AG04449 (cell line): Measurements from ENCODE around the gene PSME4.
"Not testable (repeated sequence)": the region's sequence is repeated elsewhere in the genome, so short reads cannot be mapped to it uniquely, and the experiment has no call there.

Experiments
- CTCF ChIA-PET: fragments of 350-600 bp; formaldehyde crosslinking; extraction: SDS; loops from one replicate; lab custom pipeline; 2021; ENCODE audit warnings: antibody characterized with exemption; lab: Yijun Ruan, JAX
- POLR2A ChIA-PET: fragments of 400-600, 350-600 bp; formaldehyde crosslinking; extraction: SDS; loops from one replicate; lab custom pipeline; 2020; ENCODE audit warnings: antibody characterized with exemption, inconsistent platforms; lab: Yijun Ruan, JAX
- DNase-seq: peaks from one replicate; pipeline ENCODE4 v3.0.0-alpha.2; 2010; ENCODE audit warnings: low read depth, low spot score
- H3K4me3 ChIP-seq: 2 replicates; pipeline ENCODE4 v1.5.1; 2011; ENCODE audit warnings: low read depth, mild to moderate bottlenecking, control low read depth, low read length
- CTCF ChIP-seq: IDR thresholded peaks from one replicate; pipeline ENCODE4 v1.5.1; 2011; ENCODE audit warnings: mild to moderate bottlenecking, moderate library complexity, low read length, control low read depth, inconsistent platforms; ENCODE audit not compliant: insufficient read depth; ENCODE audit errors: missing control alignments

The PSME4 gene

DNA sequence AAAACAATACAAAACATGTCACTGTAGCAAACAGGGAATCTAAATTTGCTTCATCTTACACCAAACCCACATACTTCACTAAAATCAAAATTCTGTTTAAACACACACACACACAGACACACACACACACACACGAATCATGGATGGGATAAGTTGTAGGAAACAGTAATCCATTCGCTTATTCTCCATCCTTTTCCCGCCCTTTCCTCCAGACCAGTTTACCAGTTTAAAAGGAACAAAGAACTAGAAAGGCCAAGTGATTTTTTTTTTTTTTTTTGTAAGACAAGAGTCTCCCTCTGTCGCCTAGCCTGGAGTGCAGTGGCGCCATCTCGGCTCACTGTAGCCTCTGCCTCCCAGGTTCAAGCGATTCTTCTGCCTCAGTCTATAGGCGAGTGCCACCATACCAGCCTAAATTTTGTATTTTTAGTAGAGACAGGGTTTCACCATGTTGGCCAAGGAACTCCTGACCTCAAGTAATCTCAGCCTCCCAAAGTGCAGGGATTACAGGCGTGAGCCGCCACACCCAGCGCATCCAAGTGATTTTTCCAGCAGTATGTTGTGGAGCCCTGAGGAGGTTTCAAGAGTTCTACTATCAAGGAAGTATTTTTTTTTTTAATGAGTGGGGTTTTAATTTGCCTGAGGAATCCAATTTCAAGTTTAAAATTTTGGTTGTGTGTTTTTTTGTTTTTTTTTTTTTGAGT, 5.7 kb downstream of the PSME4 start:
- POLR2A ChIA-PET, result no interaction called here
- no peak overlapping the region for H3K4me3 ChIP-seq
- TF ChIP-seq CTCF, result no peak
- DNase-seq, result no peak
- CTCF ChIA-PET, result no interaction called here

- ChIA-PET POLR2A (no interaction called here), CTCF (interaction anchor here (2.0 kb wide), 1 partner anchor 12 kb away, joined by 8 read pairs; no protein-coding TSS in a partner anchor)
- no peak for DNase-seq
- no peak for TF ChIP-seq CTCF
- H3K4me3 ChIP-seq, result no peak overlapping the region
These were observed 6.4 kb downstream of the PSME4 start for GRCh38 chr2:53964257-53964952.

- POLR2A ChIA-PET, result not testable (repeated sequence)
These were observed 9.1 kb downstream of the PSME4 start for GRCh38 chr2:53961478-53962216.

DNA sequence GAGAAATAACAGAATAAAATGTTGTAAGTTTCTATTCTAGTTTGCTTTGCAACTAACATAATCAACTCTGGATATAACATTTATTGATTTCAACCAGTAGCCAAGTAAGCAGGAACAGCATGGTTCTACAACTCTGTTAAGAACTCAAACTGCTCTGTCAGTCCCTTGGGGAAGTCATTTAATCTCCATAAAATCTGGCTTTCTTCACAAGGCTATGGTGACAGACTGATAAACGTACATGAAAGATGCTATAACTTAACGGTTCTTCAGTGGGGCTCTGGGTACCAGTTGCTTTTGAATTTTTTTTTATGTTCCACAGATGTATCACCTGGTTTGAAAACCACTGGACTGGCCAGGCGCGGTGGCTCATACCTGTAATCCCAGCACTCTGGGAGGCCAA, 10.3 kb downstream of the PSME4 start:
- DNase-seq, result no peak
- ChIA-PET CTCF (interaction anchor here (1.5 kb wide), 1 partner anchor 9 kb away, joined by 4 read pairs; no protein-coding TSS in a partner anchor), POLR2A (no interaction called here)
- TF ChIP-seq CTCF, result no peak
- H3K4me3 ChIP-seq, result no peak overlapping the region

More at GRCh38 chr2:53961478-53962216, 9.1 kb downstream of the PSME4 start:
- DNase-seq, CTCF ChIA-PET, H3K4me3 ChIP-seq: not testable (repeated sequence)

DNA sequence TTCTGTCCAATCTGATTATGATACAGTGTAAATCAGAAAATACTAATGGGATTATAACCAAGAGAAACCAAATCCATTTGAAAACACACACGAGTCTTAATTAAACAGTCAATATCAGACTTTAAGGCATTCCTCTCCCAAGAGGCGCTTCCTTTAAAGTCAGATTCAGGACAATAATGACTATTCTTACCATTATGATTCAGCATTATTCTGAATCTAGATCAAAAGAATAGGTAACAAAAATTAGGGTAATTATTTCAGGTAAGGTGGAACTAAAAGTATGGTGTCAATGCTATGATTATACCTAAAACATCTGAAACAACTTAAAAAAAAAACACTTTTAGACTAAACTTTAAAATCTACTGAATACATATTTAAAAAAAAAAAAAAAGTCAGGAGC, 12.3 kb downstream of the PSME4 start:
- no peak overlapping the region for H3K4me3 ChIP-seq
- ChIA-PET POLR2A (no interaction called here), CTCF (interaction anchor here (1.7 kb wide), 1 partner anchor 148 kb away, joined by 4 read pairs; no protein-coding TSS in a partner anchor)
- no peak for TF ChIP-seq CTCF
- no peak for DNase-seq

DNA sequence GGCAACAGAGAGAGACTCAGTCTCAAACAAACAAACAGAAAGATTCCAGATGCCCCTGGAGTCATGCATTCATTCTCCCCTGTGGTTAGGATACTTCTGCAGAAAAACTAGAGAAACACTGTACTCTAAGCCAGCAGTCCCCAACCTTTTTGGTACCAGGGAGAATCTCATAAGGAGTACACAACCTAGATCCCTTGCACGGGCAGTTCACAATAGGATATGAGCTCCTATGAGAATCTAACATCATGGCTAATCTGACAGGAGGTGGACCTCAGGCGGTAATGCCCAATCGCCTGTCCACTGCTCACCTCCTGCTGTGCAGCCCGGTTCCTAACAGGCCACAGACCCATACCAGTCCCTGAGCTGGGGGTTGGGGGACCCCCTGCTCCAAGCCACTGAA, 18.3 kb downstream of the PSME4 start:
- no peak for TF ChIP-seq CTCF
- H3K4me3 ChIP-seq, result no peak overlapping the region
- no peak for DNase-seq
- CTCF ChIA-PET, result interaction anchor here (1.1 to 2.3 kb wide), 3 partner anchors 11 to 30 kb away, joined by 3 to 8 read pairs (median 3); no protein-coding TSS in a partner anchor
- POLR2A ChIA-PET, result interaction anchor here (0.8 kb wide), 1 partner anchor 15 kb away, joined by 3 read pairs; no protein-coding TSS in a partner anchor
